GM19395 (cell line): ENCODE data around the gene EXOSC1.
"Not testable (repeated sequence)": the region's sequence is repeated elsewhere in the genome, so short reads cannot be mapped to it uniquely, and the experiment has no call there.

Experiments
- ATAC-seq: cut with Tn5 transposase; IDR thresholded peaks from one replicate; pipeline ENCODE4 v1.9.1; 2021; ENCODE audit warnings: mild to moderate bottlenecking, moderate library complexity; ENCODE audit not compliant: unreplicated experiment

The EXOSC1 gene

DNA sequence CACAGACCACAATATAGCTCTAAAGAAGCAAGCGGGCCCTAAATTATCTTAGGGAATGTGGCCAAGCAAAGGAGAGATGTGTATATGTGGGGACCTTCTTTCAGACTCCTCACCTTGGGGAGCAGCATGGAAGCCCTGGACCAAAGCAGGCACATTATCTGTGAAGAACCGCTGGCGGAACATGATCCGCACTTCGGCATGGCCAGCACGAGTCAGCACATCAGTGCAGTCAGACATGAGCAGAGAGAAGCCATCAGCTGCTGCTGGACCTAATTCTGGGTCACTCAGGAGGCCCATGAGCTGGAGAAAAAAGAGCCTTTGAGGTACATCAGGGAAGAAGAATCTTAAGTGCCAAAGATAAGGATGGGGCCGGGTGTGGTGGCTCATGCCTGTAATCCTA is 14.1 kb upstream of the EXOSC1 start:
- no peak for ATAC-seq

DNA sequence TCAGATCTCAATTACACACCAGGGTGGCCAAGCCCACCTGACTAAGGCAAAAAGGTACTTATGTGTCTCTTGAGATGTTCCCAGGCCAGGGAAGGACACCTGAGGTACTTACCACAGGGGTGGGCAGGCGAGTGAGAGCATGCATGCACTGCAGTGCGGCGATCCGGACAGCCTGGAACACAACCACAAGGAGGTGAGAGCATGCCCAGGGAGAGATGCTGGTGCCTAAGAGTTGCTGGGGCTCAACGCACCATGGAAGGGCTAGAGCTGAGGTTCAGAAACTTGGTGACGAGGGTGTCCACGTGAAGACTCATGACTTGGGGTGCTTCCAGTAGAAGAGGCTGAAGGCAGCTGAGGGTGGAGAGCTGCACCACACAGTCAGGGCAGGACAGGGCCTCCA is 13.3 kb upstream of the EXOSC1 start:
- ATAC-seq, result no peak

DNA sequence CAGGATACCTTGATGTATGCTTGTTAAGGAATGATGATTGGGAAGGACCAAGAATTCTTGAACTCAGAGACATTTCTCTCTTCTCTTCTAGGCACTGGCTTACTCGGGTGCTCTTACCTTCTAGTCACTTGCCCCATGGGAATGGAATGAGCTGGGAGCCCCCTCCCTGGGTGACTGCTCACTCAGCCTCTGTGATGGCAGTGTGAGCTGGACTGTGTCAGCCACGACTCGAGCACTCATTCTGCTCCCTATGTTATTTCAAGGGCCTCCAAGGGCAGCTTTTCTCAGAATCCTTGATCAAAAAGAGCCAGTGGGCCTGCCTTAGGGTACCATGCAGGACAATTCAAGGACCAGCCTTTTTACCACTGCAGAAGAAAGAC is 10.9 kb upstream of the EXOSC1 start:
- ATAC-seq, result no peak

DNA sequence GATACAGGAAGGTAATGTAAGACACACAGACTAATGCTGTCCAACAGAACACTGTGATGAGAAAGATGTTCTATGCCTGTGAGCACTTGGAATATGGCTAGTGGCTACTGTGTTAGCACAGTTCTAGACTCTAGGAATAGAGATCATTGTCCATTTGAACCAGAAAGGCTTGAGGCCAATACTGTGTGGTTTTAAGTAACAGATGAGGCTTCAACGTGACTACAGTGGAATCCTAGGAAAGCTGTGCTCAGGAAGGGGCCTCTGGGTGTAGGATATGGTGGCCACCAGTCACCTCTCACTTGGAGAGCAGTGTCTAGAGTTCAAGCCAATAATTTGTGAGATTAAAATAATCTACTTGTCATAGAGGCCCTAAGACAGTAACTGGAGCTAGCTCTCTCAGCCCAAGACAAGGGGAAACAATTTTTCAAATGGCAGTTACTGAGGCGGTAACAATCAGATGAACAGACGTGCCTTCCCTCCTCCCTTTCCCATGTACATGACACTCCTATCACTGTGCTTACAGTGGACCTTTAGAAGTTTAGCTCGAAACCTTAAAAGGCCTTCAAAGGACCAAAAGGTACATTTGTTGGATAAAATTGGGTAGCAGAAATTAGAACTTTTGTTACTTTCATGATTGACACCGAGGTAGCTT is 10.4 kb upstream of the EXOSC1 start:
- no peak for ATAC-seq

DNA sequence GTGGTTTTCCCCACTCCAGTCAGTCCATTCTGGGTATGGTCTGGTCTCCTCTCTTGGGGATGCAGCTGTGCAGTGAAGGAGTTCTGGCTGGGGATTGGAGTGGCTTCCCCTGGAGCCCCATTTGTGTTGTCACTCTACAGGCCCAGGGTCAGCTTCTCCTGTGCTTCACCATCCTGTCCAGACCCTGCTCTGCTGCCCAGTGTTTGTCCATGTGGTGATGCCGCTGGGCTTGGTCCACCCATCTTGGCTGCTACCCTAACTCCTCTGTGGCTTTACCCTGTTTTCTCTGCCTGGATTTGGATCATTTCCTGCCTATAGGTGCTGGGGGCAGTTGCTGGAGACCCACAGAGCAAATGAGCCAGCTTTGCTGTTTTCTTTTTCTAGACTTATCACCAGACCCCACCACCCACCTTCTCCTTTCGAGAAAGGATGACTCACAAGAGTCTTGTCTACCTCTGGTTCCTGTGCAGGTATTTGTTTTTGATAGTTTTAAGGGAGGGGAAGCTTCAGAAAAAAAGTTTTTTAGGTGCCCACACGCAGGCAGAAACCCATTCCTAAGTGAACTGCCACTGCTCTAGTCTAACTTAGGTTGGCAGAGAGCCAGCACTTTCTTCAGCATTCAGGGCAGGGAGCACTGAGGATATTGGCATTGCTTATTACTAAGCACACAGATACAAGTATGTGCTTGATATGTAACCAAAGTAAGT is 8.7 kb upstream of the EXOSC1 start:
- ATAC-seq, result no peak

DNA sequence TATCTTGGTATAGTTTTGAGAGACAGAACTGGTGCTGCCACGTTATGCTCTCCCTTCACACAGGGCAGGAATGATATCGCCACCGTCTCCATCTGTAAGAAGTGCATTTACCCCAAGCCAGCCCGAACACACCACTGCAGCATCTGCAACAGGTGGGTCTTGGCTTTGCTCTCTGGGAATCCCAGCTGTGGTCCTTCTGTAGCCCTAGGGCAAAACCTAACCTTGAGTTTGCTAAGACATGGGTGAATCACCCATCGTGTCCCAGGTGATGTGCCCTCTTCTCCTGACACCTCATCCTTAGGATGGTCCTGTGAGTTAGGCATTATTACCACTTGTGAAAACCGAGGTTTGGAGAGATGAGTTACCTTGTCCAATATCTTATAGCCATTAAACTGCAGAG is 6.5 kb upstream of the EXOSC1 start:
- no peak for ATAC-seq

DNA sequence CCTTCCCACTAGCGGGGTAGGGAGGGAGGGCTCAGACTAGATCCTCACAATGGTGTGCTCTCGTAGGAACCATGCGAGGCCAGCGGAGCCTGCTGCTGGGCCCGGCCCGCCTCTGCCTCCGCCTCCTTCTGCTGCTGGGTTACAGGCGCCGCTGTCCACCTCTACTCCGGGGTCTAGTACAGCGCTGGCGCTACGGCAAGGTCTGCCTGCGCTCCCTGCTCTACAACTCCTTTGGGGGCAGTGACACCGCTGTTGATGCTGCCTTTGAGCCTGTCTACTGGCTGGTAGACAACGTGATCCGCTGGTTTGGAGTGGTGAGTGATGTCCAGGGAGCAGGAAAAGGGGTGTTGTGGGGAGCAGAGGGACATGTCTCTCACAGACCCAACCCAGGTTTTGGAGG is 5.8 kb upstream of the EXOSC1 start:
- ATAC-seq, result no peak

DNA sequence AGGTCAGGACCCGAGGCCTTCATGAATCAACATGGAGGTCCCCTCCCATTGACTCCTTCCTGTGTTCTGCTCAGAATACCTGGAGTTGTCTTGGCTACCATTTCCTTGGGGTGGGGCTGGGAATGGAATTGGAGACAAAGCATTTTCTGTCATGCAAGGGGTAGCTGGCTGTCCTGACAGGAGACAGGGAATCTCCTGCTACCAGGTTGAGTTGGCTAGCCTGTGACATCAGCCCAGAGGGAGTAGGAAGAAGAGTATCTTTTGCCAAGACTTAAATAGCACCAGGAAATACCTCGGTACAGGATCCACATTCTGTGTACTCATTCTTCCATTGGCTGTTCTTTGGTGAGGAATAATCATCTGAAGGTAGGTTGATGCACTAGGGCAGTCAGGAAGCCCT is 5.0 kb upstream of the EXOSC1 start:
- no peak for ATAC-seq

DNA sequence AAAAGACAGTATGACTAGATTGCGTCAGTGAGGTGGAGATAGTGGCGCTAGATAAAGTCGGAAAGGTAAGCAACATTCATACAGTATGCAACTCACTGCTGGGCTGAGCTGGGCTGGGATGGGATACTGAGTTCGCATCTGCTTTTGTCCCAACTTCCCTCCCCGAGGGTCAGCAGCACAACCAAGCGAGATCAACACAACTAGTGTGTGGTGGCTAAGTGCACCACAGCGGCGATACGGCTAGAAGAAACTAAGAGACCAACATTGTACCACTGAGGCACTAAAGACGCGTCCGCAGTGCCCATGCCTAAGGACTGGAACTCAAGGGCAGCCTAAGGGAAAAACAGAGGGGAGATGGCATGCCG is 467 bp downstream of the EXOSC1 start:
- ATAC-seq, result peak; percentile 15

DNA sequence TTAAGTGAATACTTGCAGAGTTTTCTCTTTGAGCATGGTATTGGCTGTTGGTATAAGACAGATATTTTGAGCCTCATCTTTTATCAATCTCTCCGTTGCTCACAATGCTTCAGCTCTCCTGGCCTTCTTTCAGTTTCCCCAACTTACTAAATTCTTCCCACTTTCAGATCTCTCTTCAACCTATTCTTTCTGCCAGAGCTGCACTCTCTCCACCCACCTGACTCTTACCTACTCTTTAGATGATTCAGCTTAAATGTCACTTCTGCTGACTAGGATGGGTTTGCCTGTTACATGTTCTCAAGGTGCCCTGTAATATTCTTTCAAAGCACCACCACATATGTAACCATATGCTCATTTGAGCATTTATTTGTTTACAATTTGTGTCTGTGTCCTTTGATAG is 1.6 kb downstream of the EXOSC1 start:
- no peak for ATAC-seq

DNA sequence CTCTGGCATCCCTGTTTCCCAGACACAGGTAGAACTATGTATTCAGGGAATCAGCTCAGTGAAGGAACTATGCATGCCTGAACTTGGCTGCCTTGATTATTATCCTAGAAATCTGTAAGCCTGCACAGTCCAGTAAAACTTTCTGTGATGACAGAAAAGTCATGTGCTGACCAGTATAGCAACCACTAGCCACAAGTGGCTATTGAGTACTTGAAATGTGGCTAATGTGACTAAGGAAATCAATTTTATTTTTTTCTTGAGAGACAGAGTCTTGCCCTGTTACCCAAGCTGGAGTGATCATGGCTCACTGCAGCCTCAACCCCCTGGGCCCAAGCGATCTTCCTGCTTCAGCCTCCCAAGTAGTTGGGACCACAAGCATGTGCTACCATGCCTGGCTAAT is 3.5 kb downstream of the EXOSC1 start:
- ATAC-seq, result no peak

DNA sequence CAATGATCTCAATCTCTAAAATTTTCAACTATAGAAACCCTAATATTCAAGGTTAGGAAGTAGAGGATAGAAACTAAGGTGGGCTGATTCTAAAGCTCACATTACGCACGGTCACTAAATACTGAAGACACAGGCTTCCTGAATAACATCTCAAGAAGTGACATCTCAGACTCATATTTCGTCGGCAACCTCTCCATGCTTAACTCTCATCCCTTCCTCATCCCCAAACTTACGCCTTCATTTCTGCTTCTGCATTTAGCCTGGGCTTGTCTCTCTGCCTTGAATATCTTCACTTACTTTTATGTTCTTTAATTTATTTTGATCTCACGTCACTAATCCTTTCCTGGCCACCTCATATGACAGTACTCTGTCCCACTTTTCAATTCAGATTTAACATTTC is 10.6 kb downstream of the EXOSC1 start:
- ATAC-seq, result no peak

DNA sequence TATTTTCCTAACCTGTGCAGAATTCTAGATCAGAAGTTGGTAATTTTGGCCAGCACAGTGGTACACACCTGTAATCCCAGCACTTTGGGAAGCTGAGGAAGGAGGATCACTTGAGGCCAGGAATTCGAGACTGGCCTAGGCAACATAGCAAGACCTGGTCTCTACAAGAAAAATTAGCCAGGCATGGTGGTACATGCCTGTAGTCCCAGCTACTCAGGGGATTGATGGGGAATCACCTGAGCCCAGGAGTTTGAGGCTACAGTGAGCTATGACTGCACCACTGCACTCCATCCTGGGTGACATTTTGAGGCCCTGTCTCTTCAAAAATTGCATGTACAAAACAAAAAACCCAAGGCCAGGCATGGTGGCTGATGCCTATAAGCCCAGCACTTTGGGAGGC is 11.2 kb downstream of the EXOSC1 start:
- ATAC-seq, result no peak

DNA sequence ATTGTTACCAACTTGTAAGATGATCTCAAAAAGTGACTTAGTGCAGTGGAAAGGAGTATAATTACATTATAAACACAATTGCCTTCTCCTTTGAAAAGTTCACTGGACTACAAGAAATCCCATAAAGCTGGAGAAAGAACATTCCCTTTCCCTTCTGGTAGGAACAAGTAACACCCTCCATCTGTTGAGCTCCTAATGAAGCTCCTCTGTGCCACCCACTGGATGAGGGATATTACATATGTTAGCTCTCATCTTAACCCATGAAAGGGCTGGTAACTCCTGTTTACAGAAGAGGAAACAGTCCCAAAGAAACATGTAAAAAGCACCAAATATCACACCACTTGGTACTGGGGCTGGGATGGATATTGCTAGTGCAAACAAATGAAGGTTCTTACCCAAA is 11.8 kb downstream of the EXOSC1 start:
- ATAC-seq, result no peak

DNA sequence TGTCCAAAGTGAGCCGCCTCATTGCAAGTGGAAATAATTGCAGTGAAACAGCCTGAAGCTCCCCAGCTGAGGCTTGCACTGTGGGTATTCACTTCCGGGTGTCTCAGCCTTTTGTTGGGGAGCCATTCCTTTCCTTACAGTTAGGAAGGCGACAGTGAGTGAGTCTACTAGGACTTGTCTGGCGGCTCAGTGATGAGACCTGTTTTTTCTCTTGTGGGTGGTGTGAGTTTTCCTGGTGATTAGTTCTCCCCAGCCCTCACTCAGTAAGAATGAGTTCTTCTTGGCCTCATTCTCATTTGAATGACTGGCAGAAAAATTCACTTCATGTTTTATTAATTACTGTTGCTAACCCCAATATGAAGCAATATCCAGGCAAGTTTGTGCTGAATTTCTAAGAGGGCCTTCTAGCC is 17.2 kb downstream of the EXOSC1 start:
- no peak for ATAC-seq

DNA sequence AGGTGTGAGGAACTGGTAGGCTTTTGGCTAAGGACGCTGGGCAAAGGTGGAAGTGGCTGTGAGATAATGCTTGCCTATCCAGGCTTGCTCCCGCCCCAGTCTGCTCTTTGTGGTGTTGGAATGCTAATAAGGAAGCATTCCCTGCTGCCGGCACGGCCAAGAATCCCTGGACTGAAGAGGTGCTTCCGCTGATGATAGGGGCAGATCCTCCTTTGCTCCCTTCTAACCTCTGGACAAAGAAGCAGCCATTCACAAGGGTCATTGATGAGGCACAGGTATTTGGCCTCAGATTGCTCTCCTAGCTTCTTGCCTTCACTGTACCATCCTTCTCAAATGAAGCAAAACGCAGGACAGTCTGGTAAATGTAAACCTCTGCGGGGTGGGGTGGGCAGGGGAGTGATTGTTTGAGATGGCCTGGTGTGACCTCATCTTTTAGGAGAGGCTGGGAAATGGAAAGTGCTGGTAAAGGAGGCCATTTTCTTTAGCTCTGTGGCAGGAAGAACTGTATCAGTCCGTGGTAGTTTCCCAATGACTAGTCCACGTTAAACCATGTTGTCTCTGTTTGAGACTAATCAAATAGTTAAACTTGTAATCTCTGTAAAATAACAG is 18.1 kb downstream of the EXOSC1 start:
- ATAC-seq, result no peak

DNA sequence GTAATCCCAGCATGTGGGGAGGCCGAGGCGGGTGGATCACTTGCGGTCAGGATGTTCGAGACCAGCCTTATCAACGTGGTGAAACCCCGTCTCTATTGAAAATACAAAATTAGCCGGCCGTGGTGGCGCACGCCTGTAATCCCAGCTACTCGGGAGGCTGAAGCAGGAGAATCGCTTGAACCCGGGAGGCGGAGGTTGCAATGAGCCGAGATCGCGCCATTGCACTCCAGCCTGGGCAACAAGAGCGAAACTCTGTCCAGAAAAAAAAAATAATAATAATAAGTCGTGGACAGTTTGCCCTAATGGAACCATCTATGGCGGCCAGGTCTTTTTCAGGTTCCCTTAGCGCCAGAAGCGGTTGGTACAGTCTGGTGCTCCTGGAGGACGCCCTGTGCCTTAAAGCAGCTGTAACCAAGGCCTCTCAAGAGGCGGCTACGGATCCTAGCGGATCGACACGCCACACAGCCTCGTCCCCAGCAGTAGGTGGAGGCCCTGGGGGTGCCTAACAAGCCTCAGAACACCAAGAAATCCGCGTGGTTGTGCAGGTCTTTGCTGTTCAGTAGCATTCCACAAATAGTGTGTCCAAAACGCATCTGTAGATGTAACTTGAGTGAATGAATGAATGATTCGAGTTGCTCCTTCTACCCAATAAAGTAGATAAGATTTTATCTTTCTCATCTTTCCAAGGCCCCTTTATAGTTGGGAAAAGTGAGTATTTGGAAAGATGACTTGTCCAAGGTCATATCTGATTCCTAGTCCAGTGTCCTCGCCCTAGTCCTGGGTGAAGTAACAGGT is 18.8 kb downstream of the EXOSC1 start:
- ATAC-seq, result no peak

DNA sequence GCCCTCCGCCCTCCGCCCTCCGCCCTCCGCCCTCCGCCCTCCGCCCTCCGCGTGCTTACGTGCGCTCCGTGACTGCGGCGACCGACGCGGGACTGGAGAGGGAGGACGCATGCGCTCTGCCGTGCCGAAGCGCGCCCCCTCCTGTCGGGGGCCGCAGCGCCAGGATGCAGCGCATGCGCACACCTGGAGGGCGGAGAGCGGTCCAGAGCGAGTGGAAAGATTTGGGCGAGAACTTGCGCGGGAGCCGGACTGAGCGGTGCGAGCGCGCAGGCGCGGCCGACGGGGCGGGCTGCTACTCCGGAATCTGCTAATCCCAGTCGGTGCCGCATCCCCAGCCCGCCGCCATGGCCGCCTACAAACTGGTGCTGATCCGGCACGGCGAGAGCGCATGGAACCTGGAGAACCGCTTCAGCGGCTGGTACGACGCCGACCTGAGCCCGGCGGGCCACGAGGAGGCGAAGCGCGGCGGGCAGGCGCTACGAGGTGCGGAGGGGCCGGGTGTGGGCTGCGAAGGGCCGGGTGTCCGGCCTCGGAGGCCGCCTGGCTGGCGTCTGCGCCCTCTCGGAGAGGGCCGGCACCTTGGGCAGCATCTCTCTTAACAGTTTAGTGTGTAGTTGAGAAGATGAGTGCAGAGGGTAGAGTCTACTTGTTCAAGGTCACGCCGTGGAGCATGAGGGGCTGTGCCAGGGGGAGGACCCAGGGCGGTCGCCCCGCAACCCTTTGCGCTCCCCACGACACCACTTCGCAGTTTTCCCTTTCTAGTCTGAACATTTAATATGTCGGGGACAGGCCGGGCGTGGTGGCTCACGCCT is 19.6 kb downstream of the EXOSC1 start, which contains the start of gene PGAM1:
PGAM1 (plus strand) TSS at position 228 of the 812 bp plus-strand sequence; CDS start at position 345, 117 bp downstream.
- peak; percentile 87 for ATAC-seq

DNA sequence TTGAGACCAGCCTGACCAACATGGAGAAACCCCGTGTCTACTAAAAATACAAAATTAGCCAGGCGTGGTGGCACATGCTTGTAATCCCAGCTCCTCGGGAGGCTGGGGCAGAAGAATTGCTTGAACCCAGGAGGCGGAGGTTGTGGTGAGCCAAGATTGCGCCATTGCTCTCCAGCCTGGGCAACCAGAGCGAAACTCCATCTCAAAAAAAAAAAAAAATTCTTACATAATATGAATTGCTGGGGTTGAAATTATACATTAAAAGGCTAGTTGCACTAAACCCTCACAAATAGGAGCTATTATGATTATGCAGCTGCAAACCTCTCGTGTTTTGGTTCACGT is 22.1 kb downstream of the EXOSC1 start:
- ATAC-seq, result not testable (repeated sequence)

DNA sequence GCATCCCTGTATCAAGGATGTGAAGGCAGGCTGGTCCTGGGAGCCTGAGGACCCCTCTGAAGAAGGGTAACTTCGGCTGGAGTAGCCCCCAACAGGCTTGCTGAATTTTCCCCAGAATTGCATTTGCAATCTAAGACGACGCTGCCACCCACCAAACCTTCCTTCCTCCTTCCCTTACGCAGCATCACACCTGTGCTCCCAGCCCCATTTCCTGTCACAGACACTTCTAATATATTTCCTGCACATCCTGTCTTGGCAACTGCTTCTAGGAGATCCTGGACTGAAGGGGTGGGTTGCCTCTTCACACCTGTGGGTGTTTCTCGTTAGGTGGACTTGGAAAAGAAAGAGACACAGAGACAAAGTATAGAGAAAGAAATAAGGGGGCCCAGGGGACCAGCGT is 29.2 kb downstream of the EXOSC1 start:
- no peak for ATAC-seq

DNA sequence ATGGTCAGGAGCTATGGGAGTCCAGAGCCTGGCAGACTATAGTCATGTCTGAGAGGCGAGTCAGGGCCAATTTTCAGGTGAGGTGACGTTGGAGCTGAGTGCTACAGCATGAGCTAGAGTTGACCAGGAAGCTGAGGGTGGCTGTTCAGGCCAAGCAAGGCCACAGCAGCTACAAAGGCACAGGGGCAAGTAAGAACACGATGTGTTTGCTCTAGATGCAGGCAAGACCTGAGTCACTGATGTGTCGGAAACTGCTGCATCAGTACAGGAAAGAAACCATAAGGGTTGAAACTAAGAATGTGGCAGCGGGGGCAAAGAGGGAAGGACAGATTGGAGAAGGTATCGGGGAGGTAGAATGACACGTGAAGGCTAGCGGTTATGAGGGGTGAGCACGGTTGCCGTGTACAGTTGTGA is 32.9 kb downstream of the EXOSC1 start:
- no peak for ATAC-seq
